CD8-positive, alpha-beta memory T cell (primary cell): ENCODE measurements around the gene BLOC1S3. TPM values are rescaled to one million over a fixed set of nuclear protein-coding genes. Genes with fewer than 3 reads are reported as not detected.

Source experiments
- CTCF ChIA-PET: fragments of 350-600 bp; sonication (Branson Sonifier 250); formaldehyde crosslinking; loops from one replicate; lab custom pipeline; 2021; ENCODE audit warnings: antibody characterized with exemption; lab: Charles Lee
- POLR2A ChIA-PET: fragments of 350-600 bp; sonication (Branson Sonifier 250); formaldehyde crosslinking; loops from one replicate; lab custom pipeline; 2021; ENCODE audit warnings: antibody characterized with exemption; lab: Charles Lee
- DNase-seq, 5 donors: peaks; one replicate each; pipeline versions ENCODE4 v3.0.0 to v3.0.0-alpha.2; 2020 to 2022; ENCODE audit warnings: mixed read lengths in 1 of 5
- H3K27ac ChIP-seq: one replicate; pipeline ENCODE4 v1.7.0; 2013; ENCODE audit warnings: low read depth, mild to moderate bottlenecking, low read length, moderate library complexity
- H3K27me3 ChIP-seq: 2 replicates; pipeline ENCODE4 v1.7.0; 2013; ENCODE audit warnings: low read length, mild to moderate bottlenecking; ENCODE audit not compliant: insufficient read depth, poor library complexity, severe bottlenecking
- H3K36me3 ChIP-seq: 2 replicates; pipeline ENCODE4 v1.7.0; 2013; ENCODE audit warnings: mild to moderate bottlenecking, low read length, moderate library complexity; ENCODE audit not compliant: insufficient read depth
- H3K4me1 ChIP-seq: 2 replicates; pipeline ENCODE4 v1.7.0; 2013; ENCODE audit warnings: mild to moderate bottlenecking, low read length, moderate library complexity; ENCODE audit not compliant: insufficient read depth
- H3K4me3 ChIP-seq: 2 replicates; pipeline ENCODE4 v1.7.0; 2013; ENCODE audit warnings: mild to moderate bottlenecking, low read length
- H3K9me3 ChIP-seq: 2 replicates; pipeline ENCODE4 v1.7.0; 2013; ENCODE audit warnings: mild to moderate bottlenecking, low read length
- H3K27ac Mint-ChIP-seq, 8 donors: one replicate each; pipeline ENCODE4 v1.8.0; 2020 to 2021; ENCODE audit warnings: mixed read lengths in 8 of 8, mild to moderate bottlenecking in 6 of 8, inconsistent platforms in 3 of 8, moderate library complexity in 3 of 8
- H3K27me3 Mint-ChIP-seq, 2 donors: one replicate each; pipeline ENCODE4 v1.8.0; 2020 to 2021; ENCODE audit warnings: mixed read lengths in 2 of 2, mild to moderate bottlenecking in 1 of 2, moderate library complexity in 1 of 2
- H3K36me3 Mint-ChIP-seq, 3 donors: one replicate each; pipeline ENCODE4 v1.8.0; 2020 to 2021; ENCODE audit warnings: mixed read lengths in 3 of 3, inconsistent platforms in 1 of 3, mild to moderate bottlenecking in 1 of 3
- H3K4me1 Mint-ChIP-seq, 3 donors: one replicate each; pipeline ENCODE4 v1.8.0; 2020 to 2021; ENCODE audit warnings: mixed read lengths in 3 of 3, inconsistent platforms in 1 of 3, mild to moderate bottlenecking in 1 of 3
- H3K4me3 Mint-ChIP-seq, 7 donors: one replicate each; pipeline ENCODE4 v1.8.0; 2020 to 2021; ENCODE audit warnings: mixed read lengths in 7 of 7, mild to moderate bottlenecking in 6 of 7, moderate library complexity in 4 of 7, inconsistent platforms in 2 of 7
- H3K9me3 Mint-ChIP-seq, 5 donors: one replicate each; pipeline ENCODE4 v1.8.0; 2020 to 2022; ENCODE audit warnings: mixed read lengths in 5 of 5, mild to moderate bottlenecking in 3 of 5, moderate library complexity in 2 of 5, inconsistent platforms in 1 of 5
- polyA plus RNA-seq: library from polyadenylated mRNA; unstranded; fragments of 300-500 nt; fragmentation: Illumina TruSeq; gene quantifications from one replicate; pipeline ENCODE4 v1.2.3, GENCODE V29; 2021
- total RNA-seq, 2 experiments: library from RNA; stranded (reverse); gene quantifications; one replicate each; pipeline ENCODE4 v1.2.3, GENCODE V29; 2021

BLOC1S3 gene
- total and polyA plus RNA-seq, 3 experiments from 2014 or later: 12.4 to 19.9 (median 12.4) TPM

DNA sequence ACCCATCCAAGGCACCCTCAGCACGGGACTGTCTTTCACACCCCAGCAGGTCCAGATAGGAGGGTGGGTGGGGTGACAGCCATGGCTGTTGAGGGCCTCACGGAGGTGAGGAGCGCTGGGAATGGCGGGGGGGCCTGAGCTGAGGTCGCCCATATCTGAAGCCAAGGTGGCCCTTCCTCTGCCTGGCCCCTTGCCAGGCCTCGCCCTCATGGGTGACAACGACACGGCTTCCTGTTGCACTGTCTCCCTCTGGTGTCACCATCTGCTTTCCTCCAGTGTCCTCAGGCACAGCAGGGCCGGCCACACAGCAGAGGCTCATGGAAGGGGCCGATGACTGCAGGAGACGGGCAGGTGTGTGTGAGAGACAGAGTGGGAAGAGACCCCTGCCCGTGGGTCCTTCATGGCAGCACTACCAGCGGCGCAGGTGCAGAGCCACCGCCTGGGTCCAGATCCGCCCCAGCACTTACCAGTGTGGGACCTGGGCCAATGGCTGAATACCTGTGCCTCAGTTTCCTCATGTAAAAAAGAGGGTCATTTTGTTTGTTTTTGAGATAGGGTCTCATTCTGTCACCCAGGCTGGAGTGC lies 9.7 kb upstream of the BLOC1S3 start:
- Mint-ChIP-seq H3K9me3 (no peaks in the 10 kb centered on the region), H3K4me3 (peak overlapping the region in 3 of 7 donors; percentile 23 to 35 (median 26)), H3K27me3 (no peaks in the 10 kb centered on the region), H3K36me3 (peaks cover 0 to 4% (median 0%) of the 10 kb centered on the region in 3 donors), H3K27ac (peak overlapping the region in 3 of 8 donors; percentile 32 to 88 (median 77)), H3K4me1 (peaks cover 36 to 60% (median 39%) of the 10 kb centered on the region in 3 donors)
- Histone ChIP-seq H3K9me3 (no peaks in the 10 kb centered on the region), H3K4me3 (no peak overlapping the region), H3K4me1 (peaks cover 67% of the 10 kb centered on the region), H3K27ac (no peak overlapping the region), H3K36me3 (no peaks in the 10 kb centered on the region), H3K27me3 (no peaks in the 10 kb centered on the region)
- no peak for DNase-seq
- POLR2A ChIA-PET: no interaction called here
- CTCF ChIA-PET: no interaction called here

DNA sequence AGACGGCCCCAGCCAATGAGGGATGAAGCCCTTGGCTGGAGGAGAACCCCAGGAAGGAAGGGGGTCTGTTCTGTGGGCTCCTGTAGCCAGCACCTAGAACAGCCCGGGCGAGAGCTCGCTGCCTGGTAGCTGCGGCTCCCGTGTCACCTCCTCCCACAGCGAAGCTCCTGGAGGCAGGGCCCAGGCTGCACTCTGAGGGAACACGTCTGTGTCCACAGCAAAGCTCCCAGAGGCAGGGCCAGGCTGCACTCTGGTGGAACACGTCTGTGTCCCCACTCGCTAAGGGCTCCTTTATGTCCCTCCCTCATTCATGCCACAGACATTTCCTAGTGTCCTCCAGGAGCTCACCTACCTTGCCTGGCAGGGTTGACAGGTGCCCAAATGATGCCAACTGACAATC lies 9.0 kb upstream of the BLOC1S3 start:
- ChIA-PET POLR2A (no interaction called here), CTCF (no interaction called here)
- no peaks in the 10 kb centered on the region for H3K9me3 ChIP-seq
- H3K4me1 ChIP-seq: peaks cover 61% of the 10 kb centered on the region
- no peak for DNase-seq
- Mint-ChIP-seq H3K4me1 (peaks cover 32 to 56% (median 34%) of the 10 kb centered on the region in 3 donors), H3K9me3 (no peaks in the 10 kb centered on the region), H3K36me3 (peaks cover 0 to 4% (median 0%) of the 10 kb centered on the region in 3 donors), H3K4me3 (peak overlapping the region in 1 of 7 donors; percentile 15), H3K27me3 (no peaks in the 10 kb centered on the region), H3K27ac (peak overlapping the region in 2 of 8 donors; percentile 63 to 93)
- H3K4me3 ChIP-seq: no peak overlapping the region
- no peaks in the 10 kb centered on the region for H3K36me3 ChIP-seq
- no peak overlapping the region for H3K27ac ChIP-seq
- no peaks in the 10 kb centered on the region for H3K27me3 ChIP-seq

DNA sequence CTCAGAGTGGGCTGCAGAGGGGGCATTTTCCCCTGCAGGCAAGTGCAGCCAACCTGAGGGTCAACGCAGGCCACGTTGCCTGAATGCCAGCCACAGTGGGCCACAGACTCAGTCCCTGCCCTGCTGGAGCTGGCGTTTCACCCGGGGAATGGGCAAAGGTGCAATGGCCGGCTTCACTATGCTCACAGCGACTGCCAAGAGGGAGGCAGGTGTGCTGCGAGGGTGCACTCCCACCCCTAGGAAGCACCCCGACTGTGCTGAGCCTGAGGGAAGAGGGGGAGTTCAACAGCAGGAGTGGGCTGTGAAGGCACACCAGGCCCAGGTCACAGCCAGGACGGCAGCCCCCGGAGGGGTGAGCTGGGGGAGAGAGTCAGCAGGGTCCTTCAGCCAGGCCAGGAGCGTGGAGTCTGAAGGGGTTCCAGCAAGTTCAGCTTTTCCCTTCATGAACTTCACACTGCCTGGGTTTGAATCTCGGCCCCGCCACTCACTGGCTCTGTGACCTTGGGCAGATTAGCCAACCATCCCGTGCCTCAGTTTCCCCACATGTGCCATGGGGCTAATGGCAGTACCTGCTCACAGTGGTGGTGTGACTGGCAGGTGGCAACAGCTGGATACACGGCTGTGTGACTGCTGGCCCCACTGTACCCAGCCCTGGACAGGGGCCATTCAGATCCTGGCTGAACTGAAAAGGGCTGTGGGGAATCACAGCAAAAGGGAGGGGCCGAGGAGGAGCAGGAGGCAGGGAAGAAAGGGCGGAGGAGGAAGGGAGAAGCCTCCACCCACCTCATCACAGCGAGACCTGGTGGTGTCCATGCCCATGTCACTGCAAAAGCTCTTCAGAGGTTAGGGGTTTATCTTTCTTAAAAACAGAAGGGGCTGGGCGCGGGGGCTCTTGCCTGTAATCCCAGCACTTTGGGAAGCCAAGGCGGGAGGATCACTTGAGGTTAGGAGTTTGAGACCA lies 8.2 kb upstream of the BLOC1S3 start:
- H3K27ac ChIP-seq: peak overlapping the region; percentile 73
- Mint-ChIP-seq H3K4me1 (peaks cover 34 to 53% (median 34%) of the 10 kb centered on the region in 3 donors), H3K36me3 (peaks cover 0 to 6% (median 0%) of the 10 kb centered on the region in 3 donors), H3K9me3 (no peaks in the 10 kb centered on the region), H3K27me3 (no peaks in the 10 kb centered on the region), H3K4me3 (peak overlapping the region in 5 of 7 donors; percentile 15 to 88 (median 74)), H3K27ac (peak overlapping the region in 7 of 8 donors; percentile 47 to 98 (median 91))
- ChIA-PET POLR2A (no interaction called here), CTCF (interaction anchor here (0.7 kb wide), 1 partner anchor 45 kb away, joined by 3 read pairs; no protein-coding TSS in a partner anchor)
- no peak overlapping the region for H3K4me3 ChIP-seq
- H3K9me3 ChIP-seq: no peaks in the 10 kb centered on the region
- no peaks in the 10 kb centered on the region for H3K27me3 ChIP-seq
- DNase-seq: no peak
- peaks cover 53% of the 10 kb centered on the region for H3K4me1 ChIP-seq
- H3K36me3 ChIP-seq: no peaks in the 10 kb centered on the region

DNA sequence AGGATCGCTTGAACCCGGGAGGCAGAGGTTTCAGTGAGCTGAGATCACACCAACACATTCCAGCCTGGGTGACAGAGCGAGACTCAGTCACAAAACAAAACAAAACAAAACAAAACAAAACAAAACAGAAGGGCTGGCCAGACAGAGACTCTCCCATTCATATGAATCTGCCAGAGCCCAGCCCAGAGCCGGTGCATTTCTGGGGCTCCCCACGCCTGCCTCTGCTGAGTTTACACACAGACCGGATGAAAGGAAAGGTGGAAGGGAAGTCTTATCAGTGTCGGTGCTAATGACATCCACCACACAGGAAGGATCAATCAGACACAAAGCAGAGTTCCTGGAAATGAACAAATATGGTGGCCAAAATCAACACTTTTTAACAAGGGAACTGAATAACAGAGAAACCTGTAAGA lies 7.4 kb upstream of the BLOC1S3 start:
- no peaks in the 10 kb centered on the region for H3K27me3 ChIP-seq
- ChIA-PET POLR2A (interaction anchor here (1.3 kb wide), 1 partner anchor 18 kb away, joined by 5 read pairs; no protein-coding TSS in a partner anchor), CTCF (interaction anchor here (0.7 kb wide), 1 partner anchor 46 kb away, joined by 3 read pairs; no protein-coding TSS in a partner anchor)
- Mint-ChIP-seq H3K27ac (peak overlapping the region; percentile 83 to 98 (median 91)), H3K36me3 (peaks cover 0 to 7% (median 0%) of the 10 kb centered on the region in 3 donors), H3K27me3 (no peaks in the 10 kb centered on the region), H3K4me3 (peak overlapping the region; percentile 68 to 88 (median 78)), H3K9me3 (no peaks in the 10 kb centered on the region), H3K4me1 (peaks cover 34 to 55% (median 40%) of the 10 kb centered on the region in 3 donors)
- H3K9me3 ChIP-seq: no peaks in the 10 kb centered on the region
- peaks cover 52% of the 10 kb centered on the region for H3K4me1 ChIP-seq
- peak overlapping the region; percentile 65 for H3K4me3 ChIP-seq
- no peaks in the 10 kb centered on the region for H3K36me3 ChIP-seq
- DNase-seq: peak in 4 of 5 donors; percentile 15 to 46 (median 32)
- peak overlapping the region; percentile 73 for H3K27ac ChIP-seq

DNA sequence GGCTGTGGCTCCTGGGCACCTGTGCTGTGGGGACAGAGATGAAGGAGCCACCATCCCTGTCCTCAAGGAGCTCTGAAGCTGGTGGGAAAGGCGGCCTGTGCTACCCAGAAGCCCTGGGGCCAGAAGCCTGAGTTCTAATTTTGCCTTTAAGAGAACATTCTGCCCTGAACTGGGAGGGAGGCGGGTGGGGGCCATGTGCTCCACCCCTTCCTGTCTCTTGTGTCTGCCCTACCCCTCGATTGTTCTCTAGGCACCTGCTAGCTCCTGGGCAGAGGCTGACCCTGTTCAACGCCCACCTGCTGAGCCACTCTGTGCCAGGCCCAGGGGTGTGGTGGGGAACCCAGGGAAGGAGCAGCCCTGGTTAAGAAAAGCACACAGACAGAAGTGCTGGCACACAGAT lies 6.4 kb upstream of the BLOC1S3 start:
- peaks cover 32 to 55% (median 40%) of the 10 kb centered on the region in 3 donors for H3K4me1 Mint-ChIP-seq
- peaks cover 0 to 3% (median 0%) of the 10 kb centered on the region in 3 donors for H3K36me3 Mint-ChIP-seq
- Histone ChIP-seq H3K36me3 (no peaks in the 10 kb centered on the region), H3K4me1 (peaks cover 54% of the 10 kb centered on the region), H3K27me3 (no peaks in the 10 kb centered on the region), H3K27ac (no peak overlapping the region), H3K9me3 (no peaks in the 10 kb centered on the region), H3K4me3 (peak overlapping the region; percentile 43)
- no peak for DNase-seq
- H3K4me3 Mint-ChIP-seq: peak overlapping the region; percentile 19 to 88 (median 55)
- ChIA-PET CTCF (no interaction called here), POLR2A (interaction anchor here (1.3 kb wide), 1 partner anchor 18 kb away, joined by 5 read pairs; no protein-coding TSS in a partner anchor)
- peak overlapping the region; percentile 51 to 91 (median 81) for H3K27ac Mint-ChIP-seq
- no peaks in the 10 kb centered on the region for H3K9me3 Mint-ChIP-seq
- no peaks in the 10 kb centered on the region for H3K27me3 Mint-ChIP-seq

DNA sequence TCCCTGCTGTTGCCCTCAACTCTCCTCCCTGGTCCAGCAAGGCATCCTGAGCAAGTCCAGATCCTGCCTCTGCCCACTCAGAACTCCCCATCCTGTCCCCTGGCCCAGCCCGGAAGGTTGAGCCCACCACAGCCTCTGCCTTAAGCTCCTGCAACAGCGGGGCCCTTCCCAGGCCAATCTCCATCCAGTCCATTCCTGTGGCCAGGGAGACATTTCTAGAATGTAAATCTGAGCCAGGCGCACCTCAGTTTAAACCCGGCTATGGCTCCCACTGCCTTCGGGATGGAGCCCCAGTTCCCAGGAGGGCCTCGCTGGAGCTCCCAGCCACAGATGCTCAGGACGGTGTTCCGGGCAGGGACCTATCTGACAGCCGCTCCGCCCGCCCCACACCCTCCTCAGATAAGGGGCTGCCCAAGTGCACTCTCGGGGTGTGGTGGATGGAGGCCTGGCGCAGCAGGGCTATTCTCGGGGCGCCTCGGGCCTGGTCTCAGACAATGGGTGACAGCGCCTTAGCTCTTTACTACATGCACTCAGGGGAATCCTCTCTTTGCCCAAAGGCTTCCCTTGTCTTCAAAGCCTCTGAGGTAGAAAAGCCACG lies 5.9 kb upstream of the BLOC1S3 start:
- Histone ChIP-seq H3K36me3 (no peaks in the 10 kb centered on the region), H3K27me3 (no peaks in the 10 kb centered on the region), H3K4me3 (peak overlapping the region; percentile 43), H3K9me3 (no peaks in the 10 kb centered on the region), H3K27ac (no peak overlapping the region), H3K4me1 (peaks cover 60% of the 10 kb centered on the region)
- ChIA-PET CTCF (no interaction called here), POLR2A (no interaction called here)
- Mint-ChIP-seq H3K9me3 (no peaks in the 10 kb centered on the region), H3K4me1 (peaks cover 35 to 60% (median 44%) of the 10 kb centered on the region in 3 donors), H3K27ac (peak overlapping the region in 6 of 8 donors; percentile 4 to 87 (median 81)), H3K4me3 (peak overlapping the region in 4 of 7 donors; percentile 55 to 88 (median 64)), H3K27me3 (no peaks in the 10 kb centered on the region), H3K36me3 (peaks cover 0 to 2% (median 0%) of the 10 kb centered on the region in 3 donors)
- no peak for DNase-seq

DNA sequence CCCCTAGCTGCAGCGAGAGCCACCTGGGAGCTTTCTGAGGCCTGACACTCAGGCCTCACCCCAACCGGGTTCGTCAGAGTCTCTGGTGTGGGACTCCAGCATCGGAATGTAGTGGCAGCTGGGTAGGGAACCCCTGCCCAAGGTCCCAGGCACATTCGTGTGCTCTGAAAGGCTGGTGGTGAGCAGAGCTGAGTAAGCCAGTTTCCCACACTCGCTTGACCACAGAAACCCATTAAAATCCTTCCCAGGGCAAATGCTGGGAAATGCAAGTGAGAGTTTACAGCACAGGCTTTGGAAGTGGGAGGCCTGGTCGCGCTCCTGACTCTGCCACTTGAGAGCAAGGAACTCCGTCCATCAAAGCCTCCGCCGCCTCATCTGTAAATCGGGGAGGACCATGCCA lies 4.8 kb upstream of the BLOC1S3 start:
- Mint-ChIP-seq H3K27ac (peak overlapping the region in 2 of 8 donors; percentile 15 to 77), H3K36me3 (peaks cover 0 to 8% (median 0%) of the 10 kb centered on the region in 3 donors), H3K4me3 (no peak overlapping the region), H3K9me3 (no peaks in the 10 kb centered on the region), H3K4me1 (peaks cover 37 to 62% (median 49%) of the 10 kb centered on the region in 3 donors), H3K27me3 (no peaks in the 10 kb centered on the region)
- Histone ChIP-seq H3K9me3 (no peaks in the 10 kb centered on the region), H3K4me3 (no peak overlapping the region), H3K4me1 (peaks cover 56% of the 10 kb centered on the region), H3K27me3 (no peaks in the 10 kb centered on the region), H3K36me3 (no peaks in the 10 kb centered on the region), H3K27ac (no peak overlapping the region)
- POLR2A ChIA-PET: no interaction called here
- CTCF ChIA-PET: no interaction called here
- DNase-seq: no peak
